Right ventricle myocardium inferior (tissue), 1 donor: Measurements from ENCODE around the gene SPATA31D1. TPM values are rescaled to one million over a fixed set of nuclear protein-coding genes. Genes with fewer than 3 reads are reported as not detected.

ENCODE experiments used
- ATAC-seq: fragments of 200-7000 bp; cut with Tn5 transposase; one replicate; pipeline ENCODE4 v1.9.1; 2020; ENCODE audit warnings: mild to moderate bottlenecking, moderate library complexity
- DNase-seq: peaks from one replicate; pipeline ENCODE4 v3.0.0; 2021; ENCODE audit errors: missing footprints
- intact Hi-C: fragments of 100-400 bp; cut with DNase I; formaldehyde crosslinking; loops from one replicate; pipeline ENCODE4 v1.11.0; 2022
- total RNA-seq: library from RNA; stranded (reverse); fragmentation: NEBNext Ultra II Directional; extraction: Animal tissue kit (Norgen Biotek cat#: 25700); gene quantifications from one replicate; pipeline ENCODE4 v1.2.1, GENCODE V29; 2021
- donor health status: DM: no; HTN: yes; CAD: no; lungs with severe emphysema.

The SPATA31D1 gene
- total RNA-seq, 1 donor from 2014 or later = not detected

DNA sequence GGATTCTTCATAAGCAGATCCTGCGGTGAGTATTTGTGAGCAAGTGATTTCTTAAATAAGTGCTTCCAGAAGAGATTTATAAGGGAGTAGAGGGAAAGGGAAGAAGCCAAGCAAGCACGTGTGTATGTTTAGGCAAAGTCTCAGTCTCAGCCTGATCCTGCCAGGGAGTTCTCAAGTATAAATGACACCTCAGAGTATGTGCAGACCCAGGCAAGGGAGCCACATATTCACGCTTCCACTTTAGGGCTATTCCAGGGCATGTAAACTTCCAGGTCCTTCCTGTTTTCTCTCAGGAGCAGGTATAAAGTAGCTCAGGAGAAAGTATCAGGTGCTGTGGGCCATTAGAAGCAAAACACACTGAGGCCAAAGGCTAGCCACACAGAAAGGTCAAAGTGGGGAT lies 22.6 kb downstream of the SPATA31D1 start:
- ATAC-seq = no peak
- intact Hi-C loops = no loop called here
- no peak for DNase-seq

DNA sequence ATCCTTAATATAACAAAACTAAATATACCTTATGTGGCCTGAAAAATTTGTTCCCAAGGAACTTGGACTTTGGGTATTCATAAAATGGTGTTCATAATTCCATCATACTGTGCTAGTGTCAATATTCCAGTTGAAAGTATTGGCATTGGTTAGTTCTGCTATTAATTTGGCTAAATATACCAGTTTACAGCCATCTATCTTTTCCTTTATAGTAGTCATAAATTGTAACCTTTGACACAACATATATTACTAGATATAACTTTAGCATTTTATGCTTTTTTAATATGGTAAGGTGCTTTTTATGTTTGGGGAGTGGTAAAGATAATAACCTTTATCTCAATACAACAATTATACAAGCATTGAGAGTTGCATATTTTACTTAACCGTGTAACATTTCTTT lies 23.7 kb downstream of the SPATA31D1 start:
- DNase-seq = no peak
- intact Hi-C loops = no loop called here
- ATAC-seq = no peak

DNA sequence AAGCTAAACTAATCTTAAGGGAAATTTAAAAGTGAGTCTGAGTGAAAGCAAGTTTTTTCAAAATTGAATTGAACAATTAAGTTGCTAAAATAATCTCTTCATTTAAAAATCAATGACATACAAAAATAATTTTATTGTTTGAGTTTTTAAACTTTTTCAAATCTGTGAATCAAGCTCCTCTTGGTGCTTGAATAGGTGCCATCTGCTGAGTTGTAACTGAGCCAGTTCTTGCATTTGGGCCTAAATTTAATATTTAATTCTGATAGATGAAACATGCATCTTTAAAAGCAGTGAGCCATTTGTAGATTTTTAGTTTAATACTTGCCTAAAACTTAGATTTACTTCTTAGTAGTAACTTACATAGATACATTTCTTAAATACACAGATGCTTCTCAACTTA lies 31.8 kb downstream of the SPATA31D1 start:
- DNase-seq (no peak), ATAC-seq (no peak)
- intact Hi-C loops = no loop called here

DNA sequence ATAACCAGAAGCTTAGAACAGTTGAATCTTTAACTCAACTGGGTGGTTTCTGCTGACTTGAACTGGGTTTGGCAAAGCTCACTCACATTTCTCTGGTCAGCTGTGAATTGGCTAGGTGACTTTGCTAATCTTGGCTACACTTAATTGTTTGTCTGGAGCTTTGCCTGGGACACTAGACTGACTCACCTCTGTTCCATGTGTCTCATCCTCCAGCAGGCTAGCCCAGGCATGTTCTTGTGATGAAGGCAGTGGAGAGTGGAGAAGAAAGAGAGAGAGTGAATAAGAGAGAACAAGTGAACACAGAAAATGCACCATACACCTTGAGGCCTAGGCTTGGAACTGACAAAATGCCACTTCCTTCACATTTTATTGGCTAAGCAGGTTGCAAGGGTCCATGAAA lies 32.6 kb downstream of the SPATA31D1 start:
- ATAC-seq (peak; percentile 71), DNase-seq (no peak)
- intact Hi-C loops = no loop called here

DNA sequence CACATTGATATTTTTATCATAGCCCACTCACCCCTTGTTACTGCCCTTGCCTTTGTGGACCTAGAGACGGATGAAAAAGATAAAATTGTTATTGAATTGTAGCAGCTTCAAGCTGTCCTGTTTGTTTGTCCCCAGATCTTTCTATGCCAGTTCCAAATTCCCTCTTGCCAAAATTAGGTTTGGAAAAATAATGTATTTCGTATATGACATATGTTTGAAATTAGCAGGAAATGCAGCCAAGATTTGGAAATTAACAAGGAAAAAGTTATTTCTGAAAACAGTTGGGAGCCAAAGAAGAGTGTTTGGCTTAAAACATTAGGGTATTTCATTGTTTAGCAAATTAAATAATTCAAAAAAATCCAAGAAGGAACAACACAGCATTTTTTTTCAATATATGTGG lies 33.5 kb downstream of the SPATA31D1 start:
- ATAC-seq (no peak), DNase-seq (no peak)
- intact Hi-C loops = no loop called here

DNA sequence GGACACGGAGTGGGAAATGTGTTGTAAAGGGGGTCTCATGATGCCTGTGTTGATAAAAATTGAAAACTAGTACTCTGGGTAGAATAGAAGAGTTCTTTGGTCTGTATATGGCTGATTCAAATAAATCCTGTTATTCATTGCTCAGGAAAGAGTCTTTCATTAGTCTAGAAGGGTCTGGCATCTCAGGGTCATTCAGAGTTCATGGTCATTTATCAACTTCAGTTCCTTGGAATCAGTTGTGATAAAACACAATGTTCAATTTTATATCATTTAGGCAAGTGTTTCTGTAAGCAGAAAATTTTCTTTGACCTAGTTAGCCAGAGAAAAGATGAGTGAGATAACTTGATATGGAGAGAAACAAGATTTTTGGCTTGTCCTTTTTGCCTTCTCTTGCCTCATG lies 36.3 kb downstream of the SPATA31D1 start:
- no peak for ATAC-seq
- DNase-seq = no peak
- intact Hi-C loops = no loop called here

DNA sequence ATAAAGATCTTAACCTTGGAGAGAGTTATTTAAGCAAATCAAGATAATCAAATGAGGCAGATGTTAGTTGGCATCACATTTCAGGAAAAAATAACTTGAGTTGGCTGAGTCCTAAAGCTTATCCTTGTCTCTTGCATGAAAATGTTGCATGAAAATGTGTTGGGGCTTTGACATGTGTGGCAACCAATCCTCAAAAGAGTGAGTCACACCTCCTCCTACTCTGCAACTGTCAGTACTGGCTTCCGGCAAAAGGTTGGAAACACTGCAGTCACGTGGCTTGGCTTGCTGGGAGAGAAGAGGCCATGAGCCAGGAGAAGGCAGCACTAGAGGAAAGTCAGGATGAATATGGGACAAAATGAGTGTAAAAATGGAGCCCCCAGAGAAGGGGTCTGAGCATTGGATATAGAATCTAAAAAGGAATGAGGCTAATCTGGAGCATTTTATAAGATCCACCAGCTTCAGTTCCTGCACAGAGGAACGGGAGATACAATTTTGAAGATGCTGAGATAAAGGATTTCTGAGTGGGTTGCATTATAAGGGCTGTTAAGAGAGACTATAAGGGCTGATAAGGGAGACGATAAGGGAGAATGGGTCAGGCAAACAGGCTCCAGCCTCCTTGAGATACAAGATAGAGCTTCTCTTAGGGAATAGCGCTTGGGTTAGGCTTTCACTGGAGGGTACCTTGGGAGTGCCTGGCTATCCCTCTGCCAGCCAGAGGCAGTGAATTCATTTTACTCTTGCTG lies 43.1 kb downstream of the SPATA31D1 start:
- DNase-seq = no peak
- peak; percentile 62 for ATAC-seq
- intact Hi-C loops = no loop called here

DNA sequence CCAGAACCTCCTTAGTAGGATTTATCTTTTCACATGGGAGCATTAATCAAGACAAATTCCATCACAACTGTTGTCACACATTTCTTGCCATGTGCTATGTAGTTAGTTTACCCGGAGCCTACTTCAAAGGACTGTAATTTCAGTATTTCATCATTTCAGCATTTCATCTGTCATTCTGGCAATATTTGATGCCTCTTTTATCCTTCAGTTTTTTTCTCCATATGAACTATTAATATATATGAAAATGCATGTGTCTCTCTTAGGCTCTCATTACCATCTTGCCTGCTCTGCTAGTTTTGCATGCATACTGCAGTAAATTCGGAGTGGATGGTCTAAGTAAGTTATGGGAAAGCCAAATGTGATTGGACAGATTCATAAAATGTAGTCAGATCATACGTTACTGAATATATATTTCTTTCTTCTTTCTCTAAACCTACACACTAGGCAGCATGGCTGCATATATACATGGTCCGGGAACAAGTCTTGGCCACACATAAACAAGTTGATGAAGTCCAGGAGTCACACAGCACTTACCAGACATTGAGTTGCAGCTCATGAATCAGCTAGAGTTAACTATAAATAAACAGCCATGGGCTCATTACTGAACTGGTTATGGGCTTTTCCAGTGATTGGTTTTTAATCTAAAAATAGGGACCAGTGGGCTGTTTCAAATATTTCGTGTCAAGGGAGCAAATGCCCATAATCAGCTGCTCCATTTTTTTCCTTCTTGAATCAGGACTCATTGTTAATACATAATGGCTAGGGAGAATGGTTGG lies 46.6 kb downstream of the SPATA31D1 start:
- DNase-seq (no peak), ATAC-seq (no peak)
- intact Hi-C loops = no loop called here

DNA sequence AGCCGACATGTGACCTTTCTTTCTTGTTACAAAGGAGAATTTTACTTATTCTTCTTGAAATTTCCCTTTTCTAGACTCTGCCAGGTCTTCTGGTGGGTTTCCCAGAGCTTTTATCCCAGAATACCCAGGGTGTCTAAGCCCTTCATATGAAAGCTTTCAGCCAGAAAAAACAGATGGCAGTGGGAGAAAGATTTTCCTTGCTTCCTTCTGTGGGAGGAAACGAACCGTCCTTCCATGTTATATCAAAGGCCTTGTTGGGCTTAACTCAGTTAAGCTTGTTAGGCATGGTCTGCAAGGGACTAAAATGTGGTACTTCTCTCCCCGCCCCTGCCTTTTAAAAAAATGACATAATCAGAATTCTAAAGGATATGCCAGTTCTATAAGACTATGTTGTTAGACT lies 47.5 kb downstream of the SPATA31D1 start:
- intact Hi-C loops = no loop called here
- ATAC-seq (no peak), DNase-seq (no peak)

DNA sequence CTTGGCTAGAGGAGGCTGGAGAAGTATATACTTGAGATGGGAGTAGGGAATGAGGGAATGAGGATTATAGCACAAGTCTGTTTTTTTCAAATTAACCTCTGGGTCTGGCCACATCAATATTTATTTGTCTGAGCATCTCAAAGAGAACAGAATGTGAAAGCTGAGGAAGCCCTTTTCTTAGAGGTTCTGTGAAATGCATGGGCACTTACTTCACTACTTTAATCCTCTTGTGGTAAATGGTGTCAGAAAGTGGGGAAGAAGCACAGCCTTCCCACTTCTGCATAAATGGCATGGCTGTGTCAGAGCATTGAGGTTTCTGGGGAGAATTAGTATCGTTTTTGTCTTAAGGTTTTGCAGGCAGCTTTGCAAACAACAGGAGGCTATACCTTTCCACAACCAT lies 48.6 kb downstream of the SPATA31D1 start:
- intact Hi-C loops = no loop called here

DNA sequence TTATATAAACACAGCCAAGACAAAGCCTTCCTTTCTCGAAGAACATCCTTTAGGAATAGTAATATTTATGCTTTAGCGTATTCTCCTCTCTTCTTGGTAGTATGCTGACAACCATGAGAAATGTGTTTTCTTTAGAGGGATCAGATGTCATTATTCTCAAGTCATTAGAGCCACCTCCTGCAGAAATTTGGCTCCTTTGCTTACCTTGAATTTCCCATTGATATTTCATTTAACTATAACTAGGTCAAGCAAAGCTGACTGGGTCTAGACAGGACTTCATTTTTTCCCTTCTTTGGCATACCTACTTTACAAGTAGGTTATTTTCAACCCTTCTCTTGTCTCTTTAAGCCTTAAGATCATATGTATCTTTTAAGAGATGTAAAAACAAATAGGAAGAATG lies 50.3 kb downstream of the SPATA31D1 start:
- ATAC-seq = no peak
- no peak for DNase-seq
- intact Hi-C loops = no loop called here

More for the DNA sequence above, 48.6 kb downstream of the SPATA31D1 start:
- DNase-seq = no peak
- ATAC-seq = no peak

Other genes starting within 250 kb of the SPATA31D1 start
- not detected for gene SPATA31D4, start 60.3 kb upstream of the SPATA31D1 start, total RNA-seq
- not detected for gene SPATA31D3, start 45.3 kb upstream of the SPATA31D1 start, total RNA-seq